Stimulated activated CD4-positive, alpha-beta T cell treated with anti-CD3 and anti-CD28 coated beads, Interleukin-2, amount 100 ng/mL, for 24 hours (primary cell): ENCODE results near the gene SPRED3.
"Not testable (repeated sequence)": the region's sequence is repeated elsewhere in the genome, so short reads cannot be mapped to it uniquely, and the experiment has no call there.

Experiments used
- DNase-seq, 2 donors: peaks; one replicate each; pipeline ENCODE4 v3.0.0-alpha.2; 2020

SPRED3 gene, protein sequence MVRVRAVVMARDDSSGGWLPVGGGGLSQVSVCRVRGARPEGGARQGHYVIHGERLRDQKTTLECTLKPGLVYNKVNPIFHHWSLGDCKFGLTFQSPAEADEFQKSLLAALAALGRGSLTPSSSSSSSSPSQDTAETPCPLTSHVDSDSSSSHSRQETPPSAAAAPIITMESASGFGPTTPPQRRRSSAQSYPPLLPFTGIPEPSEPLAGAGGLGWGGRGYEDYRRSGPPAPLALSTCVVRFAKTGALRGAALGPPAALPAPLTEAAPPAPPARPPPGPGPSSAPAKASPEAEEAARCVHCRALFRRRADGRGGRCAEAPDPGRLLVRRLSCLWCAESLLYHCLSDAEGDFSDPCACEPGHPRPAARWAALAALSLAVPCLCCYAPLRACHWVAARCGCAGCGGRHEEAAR

DNA sequence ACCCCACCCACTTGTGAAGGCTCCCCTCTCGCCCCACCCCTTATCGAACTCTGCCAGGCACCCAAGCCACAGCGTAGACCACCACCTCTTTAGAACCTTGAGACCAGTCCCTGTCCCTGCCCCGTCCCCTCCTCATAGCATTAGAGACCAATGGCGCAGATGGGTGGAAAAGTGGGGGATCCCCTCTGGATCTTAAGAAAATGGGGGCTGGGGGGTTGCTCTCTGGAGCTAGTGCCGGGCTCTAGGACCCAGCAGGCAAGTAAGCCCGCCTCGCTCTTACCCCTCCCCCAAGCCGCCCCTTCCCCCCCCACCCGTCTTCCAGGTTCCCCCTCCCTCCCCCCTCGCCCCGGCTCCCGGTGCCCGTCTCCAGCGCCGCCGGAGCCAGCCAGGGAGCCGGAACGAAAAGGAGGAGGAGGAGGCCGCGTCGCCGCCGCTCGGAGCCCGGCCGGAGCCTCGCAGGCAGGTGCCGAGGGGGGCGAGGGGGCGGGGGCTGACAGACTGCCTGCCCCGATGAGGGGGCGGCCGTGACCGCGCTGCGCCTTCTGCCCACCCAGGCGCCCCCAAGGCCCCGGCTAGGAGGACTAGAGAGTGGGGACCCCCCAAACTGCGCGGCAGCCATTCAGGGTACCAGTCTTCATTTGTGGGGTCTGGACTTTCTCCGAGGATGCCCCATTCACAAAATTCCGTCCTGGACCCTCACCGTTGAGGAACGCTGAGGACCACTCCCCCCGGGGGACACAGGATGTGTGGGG, at the start of gene SPRED3:
TSS of gene SPRED3 (plus strand) at position 349 of the 752 bp plus-strand sequence. CDS start 1,606 bp downstream, outside the sequence.
- peak in 1 of 2 donors; percentile 17 for DNase-seq

GRCh38 chr19:38339011-38339410, 49.5 kb upstream of the SPRED3 start:
- DNase-seq, result not testable (repeated sequence)

GRCh38 chr19:38340927-38341326, 47.6 kb upstream of the SPRED3 start:
- no peak for DNase-seq

DNA sequence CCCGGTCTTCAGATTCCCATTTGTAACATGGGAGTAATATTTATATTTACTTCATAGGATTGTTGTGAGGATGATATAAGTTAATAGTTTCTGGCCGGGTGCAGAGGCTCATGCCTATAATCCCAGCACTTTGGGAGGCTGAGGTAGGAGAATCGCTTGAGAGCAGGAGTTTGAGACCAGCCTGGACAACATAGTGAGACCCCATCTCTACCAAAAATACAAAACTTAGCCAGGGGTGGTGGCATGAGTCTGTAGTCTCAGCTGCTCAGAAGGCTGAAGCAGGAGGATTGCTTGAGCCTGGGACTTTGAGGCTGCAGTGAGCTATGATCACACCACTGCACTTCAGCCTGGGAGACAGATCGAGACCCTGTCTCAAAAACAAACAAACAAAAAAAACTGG, 41.7 kb upstream of the SPRED3 start:
- no peak for DNase-seq

DNA sequence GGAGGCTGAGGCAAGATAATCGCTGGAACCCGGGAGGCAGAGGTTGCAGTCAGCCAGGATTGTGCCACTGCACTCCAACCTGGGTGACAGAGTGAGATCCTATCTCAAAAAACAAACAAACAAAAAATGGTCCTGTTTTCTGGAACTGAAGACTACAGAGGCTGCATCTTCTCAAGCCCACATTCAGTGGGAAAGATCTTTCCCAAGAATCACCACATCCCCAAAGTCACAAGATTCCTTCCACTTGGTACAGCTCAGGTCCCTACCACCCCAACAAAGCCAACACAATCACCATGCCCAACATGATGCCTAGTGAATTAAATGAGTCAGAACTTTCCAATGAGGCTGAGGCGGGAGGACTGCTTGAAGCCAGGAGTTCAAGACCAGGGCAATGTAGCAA, 37.6 kb upstream of the SPRED3 start:
- no peak for DNase-seq

DNA sequence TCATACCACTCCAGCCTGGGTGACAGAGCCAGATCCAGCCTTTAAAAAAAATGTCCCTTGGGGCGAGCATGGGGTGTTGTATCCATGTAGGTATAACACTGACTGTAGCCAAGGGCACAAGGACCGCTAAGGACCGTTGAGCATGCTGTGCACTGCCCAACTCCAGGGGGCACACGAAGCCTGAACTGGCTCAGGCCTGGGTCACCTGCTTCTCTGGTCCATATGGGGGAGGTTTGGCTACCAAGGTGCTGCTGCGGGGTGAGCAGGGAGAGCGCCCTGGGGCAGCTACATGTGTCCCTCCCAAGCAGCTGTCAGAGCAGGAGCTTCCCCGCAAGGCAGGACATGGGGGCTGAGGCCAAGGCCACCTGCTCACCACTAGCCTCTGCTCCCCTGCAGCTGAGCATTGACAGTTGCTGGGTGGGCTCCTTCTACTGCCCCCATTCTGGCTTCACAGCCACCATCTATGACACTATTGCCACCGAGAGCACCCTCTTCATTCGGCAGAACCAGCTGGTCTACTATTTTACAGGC, 36.6 kb upstream of the SPRED3 start:
- DNase-seq, result no peak

DNA sequence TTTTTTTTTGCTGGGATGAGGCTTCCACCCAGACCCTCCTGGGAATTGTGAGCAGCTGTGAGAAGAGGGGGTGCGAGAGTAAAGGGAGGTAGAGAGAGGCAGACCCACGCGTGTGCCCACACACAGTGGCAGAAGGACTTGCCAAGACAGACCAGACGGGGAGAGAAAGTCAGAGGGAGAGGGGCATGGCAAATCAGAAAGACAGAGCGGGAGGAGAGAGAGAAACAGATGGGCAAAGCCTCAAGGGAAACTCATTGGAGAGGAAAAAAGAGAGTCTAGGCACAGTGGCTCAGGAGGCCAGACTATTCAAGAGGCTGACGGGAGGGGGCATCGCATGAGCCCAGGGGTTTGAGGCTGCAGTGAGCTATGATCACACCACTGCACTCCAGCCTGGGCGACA, 35.9 kb upstream of the SPRED3 start:
- DNase-seq, result no peak

DNA sequence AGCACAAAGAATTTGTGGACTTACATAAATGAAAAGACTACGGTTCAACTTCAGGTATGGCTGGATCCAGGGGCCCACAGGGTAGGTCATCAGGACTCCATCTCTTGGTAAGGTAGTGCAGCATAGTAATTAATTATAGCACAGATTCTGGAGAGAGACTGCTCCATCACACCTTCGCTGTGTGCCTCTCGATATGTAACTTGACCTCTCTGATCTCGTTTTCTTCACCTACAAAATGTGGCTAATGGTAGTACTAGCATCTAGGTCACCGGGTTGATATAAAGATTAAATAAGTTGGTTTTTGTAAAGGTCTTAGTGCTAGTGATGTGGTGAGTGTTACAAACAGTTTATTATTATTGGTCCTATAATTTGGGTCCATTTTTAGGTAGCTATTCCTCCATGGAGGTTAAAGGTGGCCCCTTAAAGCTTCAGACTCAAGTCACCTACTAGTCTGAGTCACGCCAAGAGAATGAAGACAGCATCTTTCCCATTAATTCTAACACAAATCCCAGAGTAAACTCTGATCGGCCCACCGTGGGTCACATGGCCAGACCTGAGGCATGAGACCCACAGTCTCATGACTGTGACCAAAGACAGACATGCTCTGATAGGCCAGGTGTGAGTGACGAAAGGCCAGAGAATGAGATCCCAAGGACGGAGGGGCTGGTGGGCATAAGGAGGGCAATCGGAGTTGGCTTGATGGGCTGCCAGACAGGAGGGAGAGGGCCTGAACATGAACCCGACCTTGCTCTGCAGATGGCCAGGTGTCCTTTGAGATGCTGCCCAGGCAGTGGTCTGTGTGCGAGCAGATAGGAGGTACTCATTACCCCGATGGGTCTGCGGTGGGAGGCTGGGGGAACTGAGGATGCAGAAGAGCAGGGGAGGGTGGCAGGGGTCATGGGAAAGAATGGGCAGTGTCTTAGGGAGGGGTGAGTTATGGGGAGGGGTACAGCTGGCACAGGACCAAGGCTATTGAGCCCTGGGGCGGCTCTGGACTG, 32.5 kb upstream of the SPRED3 start:
- no peak for DNase-seq

GRCh38 chr19:38358071-38358470, 30.4 kb upstream of the SPRED3 start:
- DNase-seq, result no peak

DNA sequence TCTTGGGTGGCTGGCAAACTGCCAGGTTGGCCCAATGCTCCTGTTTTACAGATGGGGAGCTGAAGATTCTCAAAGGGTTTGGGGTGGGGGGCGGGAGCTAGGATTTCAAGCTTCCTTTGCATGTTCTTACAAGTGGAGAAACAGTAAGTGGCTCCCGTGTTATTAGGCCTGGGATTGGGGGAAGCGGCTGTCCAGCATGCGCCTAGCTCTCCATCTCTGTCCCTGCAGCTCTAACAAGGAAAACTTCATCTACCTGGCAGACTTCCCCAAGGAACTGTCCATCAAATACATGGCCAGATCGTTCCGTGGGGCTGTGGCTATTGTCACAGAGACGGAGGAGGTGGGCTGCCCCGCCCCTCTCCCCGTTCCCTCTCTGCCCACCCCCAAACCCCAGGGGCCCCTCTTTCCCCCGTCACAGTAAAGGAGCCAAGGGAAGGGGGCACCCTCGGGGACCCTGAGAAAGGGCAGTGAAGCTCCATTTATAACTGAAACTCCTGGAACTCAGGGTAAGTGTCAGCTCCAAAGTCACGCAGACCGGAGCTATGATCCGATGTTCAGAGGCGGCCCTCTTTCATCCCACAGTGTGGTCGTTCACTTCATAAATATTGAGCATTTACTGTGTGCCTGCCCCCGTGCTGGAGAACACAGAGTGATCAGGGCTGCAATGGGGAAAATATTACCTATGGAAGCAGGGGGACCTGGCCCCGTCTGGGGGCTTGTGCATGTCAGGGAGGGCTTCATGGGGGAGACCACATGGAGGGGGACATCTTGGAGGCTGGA, 29.1 kb upstream of the SPRED3 start:
- DNase-seq, result no peak

- no peak for DNase-seq
Measured at GRCh38 chr19:38360351-38360750, 28.1 kb upstream of the SPRED3 start.

DNA sequence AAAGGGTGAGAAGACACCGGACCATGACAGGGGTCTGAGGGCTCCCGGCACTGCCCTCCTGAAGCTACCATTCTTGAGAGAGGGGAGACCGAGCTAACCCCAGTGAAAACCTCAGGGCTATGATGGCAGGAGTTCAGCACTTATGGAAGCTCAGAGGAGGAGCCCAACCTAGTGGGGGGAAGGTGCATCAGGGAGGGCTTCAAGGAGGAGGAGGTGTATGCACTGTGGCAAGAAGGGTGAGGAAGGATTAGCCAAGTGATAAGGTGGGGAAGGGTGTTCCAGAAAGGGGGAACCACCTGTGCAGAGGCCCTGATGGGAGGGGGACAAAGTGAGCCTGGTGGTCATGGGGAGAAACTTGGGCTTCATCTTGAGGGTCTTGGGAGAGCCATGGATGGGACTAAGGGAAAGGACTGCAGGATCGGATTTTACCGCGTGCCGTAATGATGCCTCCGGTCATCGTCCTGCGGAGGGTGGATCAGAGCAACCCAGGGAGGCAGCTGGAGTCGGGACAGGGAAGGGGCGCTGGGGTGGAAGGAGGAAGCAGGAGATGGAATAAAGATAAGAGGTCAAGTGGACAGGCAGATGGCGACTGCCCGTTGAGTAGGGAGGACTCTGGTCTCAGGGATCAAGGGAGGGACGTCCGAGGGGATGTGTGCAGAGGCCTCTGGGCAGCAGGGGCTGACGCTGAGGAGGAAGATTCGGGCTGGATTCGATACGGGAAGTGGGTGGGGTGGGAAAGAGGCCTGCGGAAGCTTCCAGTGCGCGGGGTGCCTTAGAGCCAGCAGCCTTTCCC, 27.5 kb upstream of the SPRED3 start:
- no peak for DNase-seq

GRCh38 chr19:38361633-38362075, 26.8 kb upstream of the SPRED3 start:
- DNase-seq, result peak; percentile 71 to 81

DNA sequence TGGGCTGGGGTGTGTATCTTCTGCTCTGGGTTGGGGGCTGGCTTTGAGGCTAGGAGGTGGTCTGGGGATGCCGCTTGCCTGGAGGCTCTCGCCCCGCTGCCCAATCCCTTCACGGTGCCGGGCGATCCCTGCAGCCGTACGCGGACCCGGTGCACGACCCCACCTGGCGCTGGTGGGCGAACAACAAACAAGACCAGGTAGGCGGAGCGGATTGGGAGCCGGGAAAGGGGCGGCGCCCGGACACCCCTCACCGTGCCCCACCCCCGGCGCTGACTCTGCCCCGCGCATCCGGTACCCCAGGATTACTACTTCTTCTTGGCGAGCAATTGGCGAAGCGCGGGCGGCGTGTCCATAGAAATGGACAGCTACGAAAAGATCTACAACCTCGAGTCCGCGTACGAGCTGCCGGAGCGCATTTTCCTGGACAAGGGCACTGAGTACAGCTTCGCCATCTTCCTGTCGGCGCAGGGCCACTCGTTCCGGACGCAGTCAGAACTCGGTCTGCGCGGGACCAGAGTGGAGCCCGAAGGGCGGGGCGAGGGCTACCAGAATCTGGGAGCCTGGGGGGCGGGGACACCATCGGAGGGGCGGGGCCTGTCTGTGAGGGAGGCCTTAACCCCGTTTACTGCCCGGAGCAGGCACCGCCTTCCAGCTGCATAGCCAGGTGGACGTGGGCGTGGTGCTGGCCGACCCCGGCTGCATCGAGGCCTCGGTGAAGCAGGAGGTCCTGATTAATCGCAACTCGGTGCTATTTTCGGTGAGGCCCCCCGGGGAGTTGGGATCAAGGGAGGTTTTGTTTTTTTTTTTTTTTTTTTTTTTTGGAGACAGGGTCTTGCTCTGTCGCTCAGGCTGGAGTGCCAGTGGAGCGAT, 26.2 kb upstream of the SPRED3 start:
- peak; percentile 82 to 93 for DNase-seq

DNA sequence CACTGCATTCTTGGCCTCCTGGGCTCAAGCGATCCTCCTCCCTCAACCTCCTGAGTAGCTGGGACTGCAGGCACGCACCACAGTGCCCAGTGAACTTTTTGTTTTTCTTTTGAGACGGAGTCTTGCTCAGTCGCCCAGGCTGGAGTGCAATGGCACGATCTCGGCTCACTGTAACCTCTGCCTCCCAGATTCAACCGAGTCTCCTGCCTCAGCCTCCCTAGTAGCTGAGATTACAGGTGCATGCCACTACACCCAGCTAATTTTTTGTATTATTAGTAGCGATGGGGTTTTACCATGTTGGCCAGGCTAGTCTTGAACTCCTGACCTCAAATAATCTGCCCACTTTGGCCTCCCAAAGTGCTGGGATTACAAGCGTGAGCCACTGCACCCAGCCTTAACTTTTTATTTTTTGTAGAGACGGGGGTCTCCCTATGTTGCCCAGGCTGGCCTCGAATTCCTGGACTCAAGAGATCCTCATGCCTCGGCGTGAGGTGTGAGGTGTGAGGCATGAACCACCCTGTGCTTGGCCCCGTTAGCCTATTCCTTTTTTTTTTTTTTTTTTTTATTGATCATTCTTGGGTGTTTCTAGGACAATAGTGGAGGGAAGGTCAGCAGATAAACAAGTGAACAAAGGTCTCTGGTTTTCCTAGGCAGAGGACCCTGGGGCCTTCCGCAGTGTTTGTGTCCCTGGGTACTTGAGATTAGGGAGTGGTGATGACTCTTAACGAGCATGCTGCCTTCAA, 25.4 kb upstream of the SPRED3 start:
- DNase-seq, result not testable (repeated sequence)

DNA sequence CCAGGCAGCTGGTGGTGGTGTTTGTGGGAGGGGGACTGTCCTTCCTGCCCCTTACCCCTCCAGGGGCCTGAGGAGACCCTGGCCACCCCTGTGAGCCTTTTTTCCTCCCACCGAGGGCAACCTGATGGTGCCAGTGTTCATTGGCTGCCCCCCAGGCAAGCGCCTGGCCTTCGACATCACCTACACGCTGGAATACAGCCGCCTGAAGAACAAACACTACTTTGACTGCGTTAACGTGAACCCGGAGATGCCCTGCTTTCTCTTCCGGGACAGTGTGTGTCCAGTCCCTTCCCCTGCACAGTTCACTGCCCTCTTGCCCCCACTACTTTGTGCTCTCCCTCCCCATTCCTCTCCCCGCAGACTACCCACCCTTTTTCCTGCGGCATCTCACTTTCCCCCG, 21.5 kb upstream of the SPRED3 start:
- no peak for DNase-seq

DNA sequence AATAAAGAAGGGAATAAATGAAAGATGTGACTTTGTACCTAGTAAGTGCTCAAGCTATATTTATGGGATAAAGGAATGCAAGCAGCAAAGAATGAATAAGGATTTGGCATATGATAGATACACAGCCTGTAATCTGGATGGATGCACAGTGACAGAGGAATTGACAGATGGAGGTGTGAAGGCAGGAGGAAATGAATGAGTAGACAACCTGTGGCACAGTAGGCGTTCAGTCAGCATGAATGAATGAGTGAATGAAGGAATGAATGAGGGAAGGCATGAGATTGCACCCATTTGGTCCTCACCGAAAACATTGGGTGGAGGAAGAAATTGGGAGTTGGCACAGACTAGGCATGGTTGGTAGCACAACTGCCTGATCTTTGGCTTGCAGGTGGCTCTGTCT, 18.9 kb upstream of the SPRED3 start:
- no peak for DNase-seq

- DNase-seq, result no peak
Measured at GRCh38 chr19:38370299-38370698, 18.2 kb upstream of the SPRED3 start.

DNA sequence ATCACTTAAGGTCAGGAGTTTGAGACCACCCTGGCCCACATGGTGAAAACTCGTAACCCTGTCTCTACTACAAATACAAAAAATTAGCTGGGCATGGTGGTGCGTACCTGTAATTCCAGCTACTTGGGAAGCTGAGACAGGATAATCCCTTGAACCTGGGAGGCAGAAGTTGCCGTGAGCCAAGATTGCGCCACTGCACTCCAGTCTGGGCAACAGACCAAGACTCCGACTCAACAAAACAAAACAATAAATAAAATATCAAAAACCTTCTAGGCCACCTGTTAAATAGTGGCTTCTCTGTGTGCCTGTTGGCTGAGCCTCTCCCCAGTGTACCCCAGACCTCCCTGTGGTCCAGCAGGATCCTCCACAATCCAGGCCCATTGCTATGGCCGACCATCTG, 17.4 kb upstream of the SPRED3 start:
- DNase-seq, result no peak
